Measurements from ENCODE around the gene HDAC4. TPM values are rescaled to one million over a fixed set of nuclear protein-coding genes. Genes with fewer than 3 reads are reported as not detected.

Gene HDAC4
- total and polyA plus RNA-seq, 2 of the 4 experiments (the other 2 are of a cell fraction) = 4.1 to 7.2 TPM

GRCh38 chr2:239275847-239276831, 124.7 kb downstream of the HDAC4 start:
- ChIA-PET CTCF (no interaction called here), POLR2A (ENCODE audit: unreplicated experiment) (no interaction called here)
- H4K8ac ChIP-seq (ENCODE audit: low read depth in 2 of 2, low read length in 2 of 2) = peak overlapping the region; percentile 19 to 76; a peak in 3 of 4 replicates
- H4K91ac ChIP-seq (ENCODE audit: insufficient read depth, low read depth, low read length) = peak overlapping the region; percentile 92
- peaks cover 29% of the 10 kb centered on the region for H3K9me1 ChIP-seq (ENCODE audit: insufficient read depth, low read length)
- no peak overlapping the region for H3K4me3 ChIP-seq (ENCODE audit: insufficient read depth, low read depth, low read length)
- H3K23ac ChIP-seq (ENCODE audit: low read depth, low read length) = peak overlapping the region; percentile 48; the same call in 1 of the 2 replicates
- H2AFZ ChIP-seq (replicated peaks; ENCODE audit: low read length, poor library complexity) = peak overlapping the region; percentile 37
- H3K4me2 ChIP-seq (ENCODE audit: low read depth, low read length) = no peak overlapping the region
- intact Hi-C loops (cut with micrococcal nuclease) = loop anchor here (2.0 kb wide), 1 partner anchor 53 kb away; no protein-coding TSS in a partner anchor
- H2AK9ac ChIP-seq (replicated peaks; ENCODE audit: low read depth, low read length, poor library complexity) = peak overlapping the region; percentile 68
- H3K4me1 ChIP-seq (ENCODE audit: control insufficient read depth, insufficient read depth, low read length) = peaks cover 56% of the 10 kb centered on the region
- H3K79me1 ChIP-seq (ENCODE audit: low read depth in 1 of 2, low read length in 2 of 2) = peaks cover 32 to 85% of the 10 kb centered on the region in 2 experiments
- in situ Hi-C loops (cut with MboI; ENCODE audit: low sequenced_read_pairs) = loop anchor here (10.0 kb wide), 1 partner anchor 119 kb away; no protein-coding TSS in a partner anchor
- DNase-seq (no peak), ATAC-seq (ENCODE audit: low read depth) (no peak)
- peak overlapping the region; percentile 57 for H2BK20ac ChIP-seq (ENCODE audit: low read depth, low read length)
- peak overlapping the region; percentile 81 for H3K27ac ChIP-seq (ENCODE audit: insufficient read depth, low read length)
- H4K5ac ChIP-seq (ENCODE audit: low read depth, low read length) = peak overlapping the region; percentile 43
- no peak overlapping the region for H3K56ac ChIP-seq (ENCODE audit: extremely low read depth, insufficient read depth, low read length)
- BruUV-seq (replicated peaks) = no TSS peak
- no peaks in the 10 kb centered on the region for H4K20me1 ChIP-seq (ENCODE audit: insufficient read depth, low read length)
- 94% methylated on average over 22 of the region's 31 CpGs; no CpG with 5 or more reads in 1 of the 2 experiments for WGBS, 2 experiments (ENCODE audit: extremely low coverage in 2 of 2, insufficient read length in 1 of 2)
- peak overlapping the region; percentile 89 for H3K4ac ChIP-seq (ENCODE audit: low read depth, low read length)
- H2BK15ac ChIP-seq (ENCODE audit: low read depth, low read length) = peak overlapping the region; percentile 55; the same call in 2 of the 3 replicates
- no peak for TF ChIP-seq BHLHE40 (IDR thresholded peaks at IDR 0.05; ENCODE audit: low read depth, low read length)
- no peak for TF ChIP-seq USF2 (IDR thresholded peaks at IDR 0.05; ENCODE audit: low read depth, low read length)
- TF ChIP-seq RAD21 (IDR thresholded peaks at IDR 0.05; ENCODE audit: low read length) = no peak
- no peak for TF ChIP-seq NFE2L2 (IDR thresholded peaks at IDR 0.05; ENCODE audit: low read depth, low read length)
- TF ChIP-seq SMC3 (IDR thresholded peaks at IDR 0.05; ENCODE audit: low read depth, low read length) = no peak
- no peak for TF ChIP-seq ELK1 (IDR thresholded peaks at IDR 0.05; ENCODE audit: borderline replicate concordance, low read depth, low read length)
- TF ChIP-seq FOS (IDR thresholded peaks at IDR 0.05; ENCODE audit: low read depth, low read length) = no peak
- no peak for TF ChIP-seq CHD1 (IDR thresholded peaks at IDR 0.05; ENCODE audit: low read depth, low read length)
- peak overlapping the region; percentile 95 for H2BK5ac ChIP-seq (ENCODE audit: low read depth, low read length, poor library complexity, severe bottlenecking)
- H3K14ac ChIP-seq (replicated peaks; ENCODE audit: low read depth, low read length) = peak overlapping the region; percentile 53
- no peaks in the 10 kb centered on the region for H3K9me3 ChIP-seq (ENCODE audit: control insufficient read depth, insufficient read depth, low read length)
- H2AK5ac ChIP-seq (ENCODE audit: low read depth, low read length) = peak overlapping the region; percentile 83
- no peak overlapping the region for H3K9ac ChIP-seq (ENCODE audit: low read depth, low read length)
- H2BK120ac ChIP-seq (ENCODE audit: low read depth, low read length) = peak overlapping the region; percentile 82
- no peaks in the 10 kb centered on the region for H3K27me3 ChIP-seq (ENCODE audit: control insufficient read depth, insufficient read depth, low read length)
- peak overlapping the region; percentile 30 for H3K18ac ChIP-seq (ENCODE audit: low read depth, low read length)
- no peaks in the 10 kb centered on the region for H3K36me3 ChIP-seq (ENCODE audit: control insufficient read depth, insufficient read depth, low read length)
- dilution Hi-C loops (cut with HindIII; ENCODE audit: low sequenced_read_pairs, unreplicated experiment) = no loop called here

Measured in IMR-90 (cell line).